ENCODE measurements around the gene STXBP1. TPM values are rescaled to one million over a fixed set of nuclear protein-coding genes. Genes with fewer than 3 reads are reported as not detected.

STXBP1 gene
- total and polyA plus RNA-seq, 2 of the 8 experiments (the other 6 are each of a cell fraction or from before 2014, with no cell fraction given), result 11.5 to 60.9 TPM

- TF ChIP-seq BRCA1 (IDR thresholded peaks at IDR 0.05; ENCODE audit: low read depth, low read length) (no peak), POLR2AphosphoS5 (IDR thresholded peaks at IDR 0.05; ENCODE audit: low read depth, low read length) (no peak), NANOG (IDR thresholded peaks at IDR 0.05; ENCODE audit: insufficient read depth, low read depth, low read length, poor library complexity, severe bottlenecking) (no peak)
Measured at GRCh38 chr9:127730262-127730661, 118.2 kb downstream of the STXBP1 start (continued).
